PC-9 (cell line): ENCODE data around the gene PKLR. TPM values are rescaled to one million over a fixed set of nuclear protein-coding genes. Genes with fewer than 3 reads are reported as not detected.

Experiments
- BruUV-seq: library from RNA; stranded (reverse); fragments of 400-500 nt; replicated peaks from 2 replicates; lab custom pipeline; 2021; lab: Mats Ljungman, UMichigan
- CTCF ChIA-PET: fragments of 300-600 bp; sonication (Branson Sonifier 250); formaldehyde crosslinking; loops from one replicate; lab custom pipeline; 2022; ENCODE audit warnings: antibody characterized with exemption; lab: Charles Lee
- POLR2A ChIA-PET: fragments of 300-600 bp; sonication (Branson Sonifier 250); formaldehyde crosslinking; loops from one replicate; lab custom pipeline; 2022; ENCODE audit warnings: antibody characterized with exemption; ENCODE audit not compliant: unreplicated experiment; lab: Charles Lee
- DNase-seq, 2 experiments: peaks; one replicate each; pipeline versions ENCODE4 v3.0.0 to v3.0.0-alpha.2; 2015 to 2022; ENCODE audit warnings: mixed read lengths in 1 of 2
- H2AFZ ChIP-seq: fragments of 200-600 bp; sonication (generic); 2 replicates; pipeline ENCODE4 v1.8.1; 2017; ENCODE audit warnings: antibody characterized with exemption
- H3F3A ChIP-seq: fragments of 200-600 bp; sonication (generic); 2 replicates; pipeline ENCODE4 v1.8.1; 2017; ENCODE audit warnings: antibody characterized with exemption, mild to moderate bottlenecking, low read depth; ENCODE audit not compliant: insufficient read depth
- H3K27ac ChIP-seq: fragments of 200-600 bp; sonication (generic); 2 replicates; pipeline ENCODE4 v1.6.1; 2016; ENCODE audit warnings: mixed run types
- H3K27me3 ChIP-seq: fragments of 200-600 bp; sonication (generic); 2 replicates; pipeline ENCODE4 v1.6.1; 2016; ENCODE audit warnings: low read depth, mixed run types; ENCODE audit not compliant: insufficient read depth
- H3K36me3 ChIP-seq: fragments of 200-600 bp; sonication (generic); 2 replicates; pipeline ENCODE4 v1.6.1; 2016; ENCODE audit warnings: low read depth, mixed run types
- H3K4me1 ChIP-seq: fragments of 200-600 bp; sonication (generic); replicated peaks from 2 replicates; pipeline ENCODE4 v1.6.1; 2016; ENCODE audit warnings: mixed run types; ENCODE audit not compliant: insufficient read depth
- H3K4me2 ChIP-seq: fragments of 200-600 bp; sonication (generic); 2 replicates; pipeline ENCODE4 v1.6.1; 2017; ENCODE audit warnings: mixed run types
- H3K4me3 ChIP-seq: fragments of 200-600 bp; sonication (generic); 2 replicates; pipeline ENCODE4 v1.6.1; 2016; ENCODE audit warnings: mixed run types
- H3K79me2 ChIP-seq: fragments of 200-600 bp; sonication (generic); 2 replicates; pipeline ENCODE4 v1.6.1; 2017; ENCODE audit warnings: low read depth, mixed run types
- H3K9me2 ChIP-seq: fragments of 200-600 bp; sonication (generic); 2 replicates; pipeline ENCODE4 v1.8.1; 2017; ENCODE audit warnings: mild to moderate bottlenecking; ENCODE audit not compliant: insufficient read depth
- H3K9me3 ChIP-seq: fragments of 200-600 bp; sonication (generic); 2 replicates; pipeline ENCODE4 v1.8.1; 2016; ENCODE audit warnings: low read depth; ENCODE audit not compliant: insufficient read depth
- H4K20me1 ChIP-seq: fragments of 200-600 bp; sonication (generic); 2 replicates; pipeline ENCODE4 v1.8.1; 2017; ENCODE audit not compliant: insufficient read depth
- CTCF ChIP-seq: fragments of 200-600 bp; sonication (generic); conservative IDR thresholded peaks from 2 replicates; pipeline ENCODE4 v1.6.1; 2017; ENCODE audit warnings: mixed run types, antibody characterized with exemption, mild to moderate bottlenecking, moderate library complexity
- EZH2 ChIP-seq: fragments of 200-600 bp; sonication (generic); IDR thresholded peaks from 2 replicates; pipeline ENCODE4 v1.8.0; 2017; ENCODE audit warnings: antibody characterized with exemption, low read depth
- intact Hi-C: fragments of 100-400 bp; cut with micrococcal nuclease; formaldehyde crosslinking; loops from one replicate; pipeline ENCODE4 v1.10.0; 2022; ENCODE audit not compliant: unreplicated experiment
- total RNA-seq: library from RNA; stranded (reverse); gene quantifications from 2 replicates; pipeline ENCODE4 v1.2.3, GENCODE V29; 2021

PKLR gene
- total RNA-seq, 1 experiment from 2014 or later, result not detected

GRCh38 chr1:155251566-155251965, 49.7 kb downstream of the PKLR start:
- CTCF ChIA-PET, result interaction anchor here (0.5 to 1.6 kb wide), 13 partner anchors 8 to 475 kb away, joined by 3 to 18 read pairs (median 5); partner anchors contain the start of genes CLK2 and THBS3
- Histone ChIP-seq H4K20me1 (no peaks in the 10 kb centered on the region), H3K9me2 (no peaks in the 10 kb centered on the region), H2AFZ (no peak overlapping the region), H3K9me3 (no peaks in the 10 kb centered on the region), H3K4me3 (no peak overlapping the region), H3K27me3 (no peaks in the 10 kb centered on the region), H3K4me2 (no peak overlapping the region), H3K27ac (no peak overlapping the region), H3K4me1 (peaks cover 13% of the 10 kb centered on the region), H3K79me2 (peaks cover 11% of the 10 kb centered on the region), H3K36me3 (no peaks in the 10 kb centered on the region), H3F3A (peaks cover 21% of the 10 kb centered on the region)
- BruUV-seq, result no TSS peak
- TF ChIP-seq EZH2 (no peak), CTCF (no peak)
- DNase-seq, result no peak
- POLR2A ChIA-PET, result interaction anchor here (0.6 to 0.7 kb wide), 2 partner anchors 66 to 182 kb away, joined by 3 read pairs; no protein-coding TSS in a partner anchor
- intact Hi-C loops, result loop anchor here (2.0 to 10.0 kb wide), 2 partner anchors 73 to 253 kb away; no protein-coding TSS in a partner anchor

- Histone ChIP-seq H3K9me3 (no peaks in the 10 kb centered on the region), H2AFZ (no peak overlapping the region), H3K36me3 (no peaks in the 10 kb centered on the region), H3K79me2 (peaks cover 11% of the 10 kb centered on the region), H3K4me2 (no peak overlapping the region), H3F3A (peaks cover 24% of the 10 kb centered on the region), H3K27ac (no peak overlapping the region), H3K4me1 (peaks cover 13% of the 10 kb centered on the region), H3K9me2 (no peaks in the 10 kb centered on the region), H3K27me3 (no peaks in the 10 kb centered on the region), H4K20me1 (no peaks in the 10 kb centered on the region), H3K4me3 (no peak overlapping the region)
- ChIA-PET CTCF (interaction anchor here (0.6 to 1.6 kb wide), 11 partner anchors 10 to 476 kb away, joined by 3 to 18 read pairs (median 5); partner anchors contain the start of genes CLK2 and THBS3), POLR2A (interaction anchor here (0.6 kb wide), 2 partner anchors 24 to 67 kb away, joined by 3 to 5 read pairs; no protein-coding TSS in a partner anchor)
- DNase-seq, result peak; percentile 70 to 88
- no TSS peak for BruUV-seq
- no peak for TF ChIP-seq EZH2
- TF ChIP-seq CTCF, result peak; percentile 96
- intact Hi-C loops, result loop anchor here (2.0 to 10.0 kb wide), 2 partner anchors 74 to 254 kb away; no protein-coding TSS in a partner anchor
Observed at GRCh38 chr1:155250633-155251449, 50.4 kb downstream of the PKLR start.

- no peaks in the 10 kb centered on the region for H3K27me3 ChIP-seq
- H3K79me2 ChIP-seq, result peaks cover 11% of the 10 kb centered on the region
- no peak overlapping the region for H3K4me2 ChIP-seq
- peaks cover 28% of the 10 kb centered on the region for H3F3A ChIP-seq
- H3K9me3 ChIP-seq, result no peaks in the 10 kb centered on the region
- POLR2A ChIA-PET, result interaction anchor here (0.6 kb wide), 1 partner anchor 26 kb away, joined by 10 read pairs; no protein-coding TSS in a partner anchor
- no peaks in the 10 kb centered on the region for H3K36me3 ChIP-seq
- no TSS peak for BruUV-seq
- no peak overlapping the region for H3K4me3 ChIP-seq
- CTCF ChIA-PET, result interaction anchor here (0.6 to 1.6 kb wide), 4 partner anchors 23 to 1718 kb away, joined by 3 to 12 read pairs (median 4); partner anchors contain the start of gene CLK2
- no peak for DNase-seq
- peaks cover 18% of the 10 kb centered on the region for H3K4me1 ChIP-seq
- no peak overlapping the region for H3K27ac ChIP-seq
- intact Hi-C loops, result loop anchor here (2.0 to 10.0 kb wide), 2 partner anchors 75 to 255 kb away; no protein-coding TSS in a partner anchor
- H2AFZ ChIP-seq, result no peak overlapping the region
- H4K20me1 ChIP-seq, result no peaks in the 10 kb centered on the region
- no peaks in the 10 kb centered on the region for H3K9me2 ChIP-seq
- no peak for TF ChIP-seq EZH2
- TF ChIP-seq CTCF, result no peak
Observed at GRCh38 chr1:155250246-155250632, 51.0 kb downstream of the PKLR start.
